Measurements from ENCODE around the gene KIF3B.
"Not testable (repeated sequence)": the region's sequence is repeated elsewhere in the genome, so short reads cannot be mapped to it uniquely, and the experiment has no call there.

Gene KIF3B

DNA sequence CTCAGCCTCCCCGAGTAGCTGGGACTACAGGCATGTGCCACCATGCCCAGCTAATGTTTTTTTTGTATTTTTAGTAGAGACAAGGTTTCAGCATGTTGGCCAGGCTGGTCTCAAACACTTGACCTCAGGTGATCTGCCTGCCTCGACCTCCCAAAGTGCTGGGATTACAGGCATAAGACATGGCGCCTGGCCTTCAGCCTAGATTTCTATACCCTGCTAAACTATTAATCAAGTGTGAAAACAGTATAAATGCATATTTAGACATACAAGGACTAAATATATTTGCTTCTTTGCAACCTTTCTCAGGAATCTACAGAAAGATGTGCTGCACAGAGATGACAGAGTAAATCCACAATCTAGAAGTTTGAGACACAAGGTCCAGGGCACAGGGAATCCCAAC is 2.3 kb upstream of the KIF3B start:
- not testable (repeated sequence) for H3K36me3 ChIP-seq (ENCODE audit: control insufficient read depth in 5 of 5, insufficient read depth in 5 of 5, low read length in 5 of 5); H3K9me3 ChIP-seq (ENCODE audit: control insufficient read depth in 5 of 5, low read length in 5 of 5); H3K9ac ChIP-seq (ENCODE audit: low read length in 5 of 5); H3K4me3 ChIP-seq (ENCODE audit: low read depth in 1 of 5, low read length in 5 of 5); H3K27ac ChIP-seq (ENCODE audit: low read depth, low read length)
- Histone ChIP-seq H3K4me1 (ENCODE audit: control insufficient read depth in 5 of 5, insufficient read depth in 5 of 5, low read length in 5 of 5) (peaks cover 6 to 15% (median 15%) of the 10 kb centered on the region in 5 donors), H3K27me3 (ENCODE audit: control insufficient read depth in 5 of 5, insufficient read depth in 4 of 5, low read length in 5 of 5) (peaks cover 0 to 11% (median 6%) of the 10 kb centered on the region in 5 donors)

DNA sequence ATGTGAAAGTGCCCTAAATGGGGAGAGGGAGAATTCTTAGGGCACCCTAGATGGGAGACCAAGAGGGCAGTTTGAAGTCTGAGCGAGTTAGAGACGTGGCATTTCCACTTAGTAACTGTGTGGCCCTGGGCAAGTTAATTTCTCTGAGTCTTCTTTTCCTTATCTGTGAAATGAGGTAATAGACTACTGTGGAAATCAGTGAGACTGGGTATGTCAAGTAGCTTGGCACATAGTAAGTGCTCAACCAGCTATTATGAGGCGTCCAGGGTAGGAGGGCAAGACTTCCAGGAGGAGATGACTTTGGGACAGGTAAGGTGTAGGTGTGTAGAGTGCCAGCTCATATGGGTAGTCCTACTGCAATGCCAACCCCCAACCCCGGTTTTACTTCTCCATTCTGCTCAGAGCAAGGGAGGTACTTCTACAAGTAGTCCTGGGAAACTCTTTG is 770 bp downstream of the KIF3B start:
- no peaks in the 10 kb centered on the region for H3K27me3 ChIP-seq (ENCODE audit: control insufficient read depth in 5 of 5, insufficient read depth in 4 of 5, low read length in 5 of 5)
- peaks cover 0 to 3% (median 0%) of the 10 kb centered on the region in 5 donors for H3K36me3 ChIP-seq (ENCODE audit: control insufficient read depth in 5 of 5, insufficient read depth in 5 of 5, low read length in 5 of 5)
- H3K9me3 ChIP-seq (ENCODE audit: control insufficient read depth in 5 of 5, low read length in 5 of 5): no peaks in the 10 kb centered on the region
- H3K27ac ChIP-seq (ENCODE audit: low read depth, low read length): peak overlapping the region; percentile 63
- peak overlapping the region; percentile 73 to 90 (median 81) for H3K4me3 ChIP-seq (ENCODE audit: low read depth in 1 of 5, low read length in 5 of 5)
- H3K9ac ChIP-seq (ENCODE audit: low read length in 5 of 5): peak overlapping the region in 4 of 5 donors; percentile 64 to 85 (median 78)
- peaks cover 6 to 20% (median 15%) of the 10 kb centered on the region in 5 donors for H3K4me1 ChIP-seq (ENCODE audit: control insufficient read depth in 5 of 5, insufficient read depth in 5 of 5, low read length in 5 of 5)

DNA sequence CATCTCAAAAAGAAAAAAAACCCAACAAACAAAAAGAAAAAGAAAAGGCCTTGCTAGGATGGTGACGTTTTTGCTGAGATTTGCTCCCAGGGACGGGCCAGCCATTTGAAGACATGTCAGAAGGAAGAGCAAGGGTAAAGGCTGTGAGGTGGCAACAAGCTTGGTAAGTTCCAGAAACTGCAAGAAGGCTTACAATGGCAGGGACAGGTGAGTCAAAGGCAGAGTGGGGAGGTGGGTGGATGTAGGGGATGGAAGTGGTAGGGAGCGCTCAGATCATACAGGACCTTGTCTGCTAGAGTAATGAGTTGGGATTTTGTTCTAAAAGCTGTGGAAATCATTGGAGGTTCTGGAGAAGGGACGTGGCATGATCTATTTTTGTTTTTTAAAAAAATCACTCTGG is 4.3 kb downstream of the KIF3B start:
- no peaks in the 10 kb centered on the region for H3K27me3 ChIP-seq (ENCODE audit: control insufficient read depth in 5 of 5, insufficient read depth in 4 of 5, low read length in 5 of 5)
- no peaks in the 10 kb centered on the region for H3K9me3 ChIP-seq (ENCODE audit: control insufficient read depth in 5 of 5, low read length in 5 of 5)
- no peak overlapping the region for H3K27ac ChIP-seq (ENCODE audit: low read depth, low read length)
- peaks cover 0 to 8% (median 0%) of the 10 kb centered on the region in 5 donors for H3K36me3 ChIP-seq (ENCODE audit: control insufficient read depth in 5 of 5, insufficient read depth in 5 of 5, low read length in 5 of 5)
- no peak overlapping the region for H3K4me3 ChIP-seq (ENCODE audit: low read depth in 1 of 5, low read length in 5 of 5)
- peaks cover 6 to 28% (median 20%) of the 10 kb centered on the region in 5 donors for H3K4me1 ChIP-seq (ENCODE audit: control insufficient read depth in 5 of 5, insufficient read depth in 5 of 5, low read length in 5 of 5)
- no peak overlapping the region for H3K9ac ChIP-seq (ENCODE audit: low read length in 5 of 5)

- Histone ChIP-seq H3K27me3 (ENCODE audit: control insufficient read depth in 5 of 5, insufficient read depth in 4 of 5, low read length in 5 of 5) (no peaks in the 10 kb centered on the region), H3K9ac (ENCODE audit: low read length in 5 of 5) (peak overlapping the region in 1 of 5 donors; percentile 48), H3K27ac (ENCODE audit: low read depth, low read length) (no peak overlapping the region)
Observed at GRCh38 chr20:32282461-32282860, 5.0 kb downstream of the KIF3B start.

DNA sequence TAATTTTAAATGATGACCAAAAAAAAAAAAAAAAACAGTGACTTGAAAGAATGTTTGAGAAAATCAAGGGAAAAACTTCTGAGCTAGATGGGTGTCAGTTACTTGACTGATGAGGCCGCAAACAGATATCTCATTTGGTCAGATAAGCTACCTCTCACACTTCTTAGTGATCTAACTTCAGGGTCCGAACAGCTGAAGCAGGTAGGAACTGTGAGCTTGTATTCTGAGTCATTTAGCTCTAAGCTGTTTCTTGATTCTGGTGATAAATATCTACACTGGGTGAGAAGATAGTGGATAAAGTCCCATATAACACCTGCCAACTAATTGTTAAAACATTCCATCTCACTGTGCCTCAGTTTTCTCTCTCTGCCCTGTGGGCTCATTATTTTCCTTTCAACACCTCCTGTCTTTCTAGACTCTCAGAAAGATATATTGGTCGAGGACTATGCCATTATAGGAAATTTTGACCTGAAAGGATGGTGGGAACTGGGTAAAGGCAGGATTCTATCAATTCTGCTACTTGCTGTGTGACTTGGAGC is 7.7 kb downstream of the KIF3B start:
- Histone ChIP-seq H3K36me3 (ENCODE audit: control insufficient read depth in 5 of 5, insufficient read depth in 5 of 5, low read length in 5 of 5) (peaks cover 0 to 8% (median 0%) of the 10 kb centered on the region in 5 donors), H3K9ac (ENCODE audit: low read length in 5 of 5) (no peak overlapping the region), H3K4me3 (ENCODE audit: low read depth in 1 of 5, low read length in 5 of 5) (no peak overlapping the region), H3K9me3 (ENCODE audit: control insufficient read depth in 5 of 5, low read length in 5 of 5) (no peaks in the 10 kb centered on the region), H3K27me3 (ENCODE audit: control insufficient read depth in 5 of 5, insufficient read depth in 4 of 5, low read length in 5 of 5) (no peaks in the 10 kb centered on the region), H3K4me1 (ENCODE audit: control insufficient read depth in 5 of 5, insufficient read depth in 5 of 5, low read length in 5 of 5) (peaks cover 0 to 13% (median 5%) of the 10 kb centered on the region in 5 donors), H3K27ac (ENCODE audit: low read depth, low read length) (no peak overlapping the region)

More at GRCh38 chr20:32282461-32282860, 5.0 kb downstream of the KIF3B start:
- Histone ChIP-seq H3K9me3 (ENCODE audit: control insufficient read depth in 5 of 5, low read length in 5 of 5) (no peaks in the 10 kb centered on the region), H3K4me1 (ENCODE audit: control insufficient read depth in 5 of 5, insufficient read depth in 5 of 5, low read length in 5 of 5) (peaks cover 6 to 22% (median 14%) of the 10 kb centered on the region in 5 donors), H3K4me3 (ENCODE audit: low read depth in 1 of 5, low read length in 5 of 5) (no peak overlapping the region), H3K36me3 (ENCODE audit: control insufficient read depth in 5 of 5, insufficient read depth in 5 of 5, low read length in 5 of 5) (peaks cover 0 to 8% (median 0%) of the 10 kb centered on the region in 5 donors)

- no peak overlapping the region for H3K4me3 ChIP-seq (ENCODE audit: low read depth in 1 of 5, low read length in 5 of 5)
- peaks cover 0 to 8% (median 0%) of the 10 kb centered on the region in 5 donors for H3K36me3 ChIP-seq (ENCODE audit: control insufficient read depth in 5 of 5, insufficient read depth in 5 of 5, low read length in 5 of 5)
- H3K4me1 ChIP-seq (ENCODE audit: control insufficient read depth in 5 of 5, insufficient read depth in 5 of 5, low read length in 5 of 5): peaks cover 0 to 13% (median 5%) of the 10 kb centered on the region in 5 donors
- peak overlapping the region in 1 of 5 donors; percentile 15 for H3K9ac ChIP-seq (ENCODE audit: low read length in 5 of 5)
- no peaks in the 10 kb centered on the region for H3K27me3 ChIP-seq (ENCODE audit: control insufficient read depth in 5 of 5, insufficient read depth in 4 of 5, low read length in 5 of 5)
- no peaks in the 10 kb centered on the region for H3K9me3 ChIP-seq (ENCODE audit: control insufficient read depth in 5 of 5, low read length in 5 of 5)
- no peak overlapping the region for H3K27ac ChIP-seq (ENCODE audit: low read depth, low read length)
Observed at GRCh38 chr20:32285621-32286371, 8.3 kb downstream of the KIF3B start.

GRCh38 chr20:32287231-32287638 is 9.8 kb downstream of the KIF3B start:
- Histone ChIP-seq H3K4me1 (ENCODE audit: control insufficient read depth in 5 of 5, insufficient read depth in 5 of 5, low read length in 5 of 5) (peaks cover 0 to 13% (median 5%) of the 10 kb centered on the region in 5 donors), H3K4me3 (ENCODE audit: low read depth in 1 of 5, low read length in 5 of 5) (no peak overlapping the region)

GRCh38 chr20:32288225-32288849 is 10.9 kb downstream of the KIF3B start:
- H3K4me3 ChIP-seq (ENCODE audit: low read depth in 1 of 5, low read length in 5 of 5): no peak overlapping the region
- no peak overlapping the region for H3K9ac ChIP-seq (ENCODE audit: low read length in 5 of 5)
- no peak overlapping the region for H3K27ac ChIP-seq (ENCODE audit: low read depth, low read length)
- peaks cover 0 to 13% (median 0%) of the 10 kb centered on the region in 5 donors for H3K4me1 ChIP-seq (ENCODE audit: control insufficient read depth in 5 of 5, insufficient read depth in 5 of 5, low read length in 5 of 5)
- H3K9me3 ChIP-seq (ENCODE audit: control insufficient read depth in 5 of 5, low read length in 5 of 5): no peaks in the 10 kb centered on the region
- H3K27me3 ChIP-seq (ENCODE audit: control insufficient read depth in 5 of 5, insufficient read depth in 4 of 5, low read length in 5 of 5): no peaks in the 10 kb centered on the region
- peaks cover 0 to 6% (median 0%) of the 10 kb centered on the region in 5 donors for H3K36me3 ChIP-seq (ENCODE audit: control insufficient read depth in 5 of 5, insufficient read depth in 5 of 5, low read length in 5 of 5)

More at GRCh38 chr20:32287231-32287638, 9.8 kb downstream of the KIF3B start:
- Histone ChIP-seq H3K9me3 (ENCODE audit: control insufficient read depth in 5 of 5, low read length in 5 of 5) (no peaks in the 10 kb centered on the region), H3K27ac (ENCODE audit: low read depth, low read length) (no peak overlapping the region), H3K27me3 (ENCODE audit: control insufficient read depth in 5 of 5, insufficient read depth in 4 of 5, low read length in 5 of 5) (no peaks in the 10 kb centered on the region), H3K9ac (ENCODE audit: low read length in 5 of 5) (no peak overlapping the region), H3K36me3 (ENCODE audit: control insufficient read depth in 5 of 5, insufficient read depth in 5 of 5, low read length in 5 of 5) (peaks cover 0 to 6% (median 0%) of the 10 kb centered on the region in 5 donors)

- not testable (repeated sequence) for H3K27me3 ChIP-seq (ENCODE audit: control insufficient read depth in 5 of 5, insufficient read depth in 4 of 5, low read length in 5 of 5); H3K27ac ChIP-seq (ENCODE audit: low read depth, low read length); H3K9me3 ChIP-seq (ENCODE audit: control insufficient read depth in 5 of 5, low read length in 5 of 5); H3K4me3 ChIP-seq (ENCODE audit: low read depth in 1 of 5, low read length in 5 of 5); H3K36me3 ChIP-seq (ENCODE audit: control insufficient read depth in 5 of 5, insufficient read depth in 5 of 5, low read length in 5 of 5); H3K9ac ChIP-seq (ENCODE audit: low read length in 5 of 5)
- peaks cover 0 to 13% (median 0%) of the 10 kb centered on the region in 5 donors for H3K4me1 ChIP-seq (ENCODE audit: control insufficient read depth in 5 of 5, insufficient read depth in 5 of 5, low read length in 5 of 5)
Observed at GRCh38 chr20:32289299-32289660, 11.8 kb downstream of the KIF3B start.
